Muscle layer of duodenum (tissue), 2 donors: ENCODE measurements around the gene FCAR.
"Not testable (repeated sequence)": the region's sequence is repeated elsewhere in the genome, so short reads cannot be mapped to it uniquely, and the experiment has no call there.

Experiments used
- H3K27ac ChIP-seq: one replicate; pipeline ENCODE4 v1.7.0; 2013; ENCODE audit warnings: mild to moderate bottlenecking, low read length
- H3K27me3 ChIP-seq: one replicate; pipeline ENCODE4 v1.7.0; 2013; ENCODE audit warnings: low read depth, mild to moderate bottlenecking, control low read depth, low read length
- H3K36me3 ChIP-seq, 2 donors: one replicate each; pipeline ENCODE4 v1.7.0; 2013; ENCODE audit warnings: low read length in 2 of 2, control low read depth in 1 of 2, mild to moderate bottlenecking in 1 of 2; ENCODE audit not compliant: insufficient read depth in 2 of 2, control insufficient read depth in 1 of 2
- H3K4me1 ChIP-seq, 2 donors: one replicate each; pipeline ENCODE4 v1.7.0; 2013; ENCODE audit warnings: low read length in 2 of 2, mild to moderate bottlenecking in 2 of 2, control low read depth in 1 of 2, moderate library complexity in 1 of 2; ENCODE audit not compliant: insufficient read depth in 2 of 2, control insufficient read depth in 1 of 2
- H3K4me3 ChIP-seq, 2 donors: one replicate each; pipeline ENCODE4 v1.7.0; 2013; ENCODE audit warnings: low read length in 2 of 2, low read depth in 1 of 2, mild to moderate bottlenecking in 1 of 2
- H3K9me3 ChIP-seq, 2 donors: one replicate each; pipeline ENCODE4 v1.7.0; 2013; ENCODE audit warnings: low read length in 2 of 2, control low read depth in 1 of 2, mild to moderate bottlenecking in 1 of 2; ENCODE audit not compliant: control insufficient read depth in 1 of 2
- donor health status: healthy.

Gene FCAR

DNA sequence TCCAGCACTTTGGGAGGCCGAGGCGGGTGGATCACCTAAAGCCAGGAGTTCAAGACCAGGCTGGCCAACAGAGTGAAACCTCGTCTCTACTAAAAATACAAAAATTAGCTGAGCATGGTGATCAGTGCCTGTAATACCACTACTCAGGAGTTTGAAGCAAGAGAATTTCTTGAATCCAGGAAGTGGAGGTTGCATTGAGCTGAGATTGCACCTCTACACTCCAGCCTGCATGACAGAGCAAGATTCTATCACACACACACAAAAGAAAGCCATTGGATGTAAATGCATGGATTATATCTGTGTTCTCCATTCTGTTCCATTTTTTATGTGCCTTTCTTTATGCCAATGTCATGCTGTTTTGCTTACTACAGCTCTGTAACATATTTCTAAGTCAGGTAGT lies 15.6 kb upstream of the FCAR start:
- not testable (repeated sequence) for H3K4me3 ChIP-seq, H3K27ac ChIP-seq, H3K4me1 ChIP-seq, H3K9me3 ChIP-seq, H3K36me3 ChIP-seq, H3K27me3 ChIP-seq

DNA sequence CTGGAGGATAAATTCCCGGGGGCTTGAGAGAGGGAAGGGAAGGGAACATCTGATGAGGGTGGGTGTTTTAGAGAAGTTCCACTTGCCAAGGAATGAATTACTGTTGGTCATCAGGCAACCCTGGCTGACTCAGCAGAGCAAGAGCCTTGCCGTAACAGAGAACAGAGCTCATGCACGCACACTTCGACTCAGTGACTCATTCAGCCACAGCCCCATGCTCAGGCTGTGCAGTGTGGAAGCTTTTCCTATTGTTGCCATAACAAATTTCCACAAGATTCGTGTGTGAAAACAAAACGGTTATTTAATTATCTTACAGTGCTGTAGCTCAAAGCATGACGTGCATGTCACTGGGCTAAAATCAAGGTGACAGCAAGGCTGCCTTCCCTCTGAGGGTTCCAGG lies 14.6 kb upstream of the FCAR start:
- H3K9me3 ChIP-seq, H3K4me3 ChIP-seq, H3K36me3 ChIP-seq, H3K27ac ChIP-seq, H3K4me1 ChIP-seq, H3K27me3 ChIP-seq: not testable (repeated sequence)

DNA sequence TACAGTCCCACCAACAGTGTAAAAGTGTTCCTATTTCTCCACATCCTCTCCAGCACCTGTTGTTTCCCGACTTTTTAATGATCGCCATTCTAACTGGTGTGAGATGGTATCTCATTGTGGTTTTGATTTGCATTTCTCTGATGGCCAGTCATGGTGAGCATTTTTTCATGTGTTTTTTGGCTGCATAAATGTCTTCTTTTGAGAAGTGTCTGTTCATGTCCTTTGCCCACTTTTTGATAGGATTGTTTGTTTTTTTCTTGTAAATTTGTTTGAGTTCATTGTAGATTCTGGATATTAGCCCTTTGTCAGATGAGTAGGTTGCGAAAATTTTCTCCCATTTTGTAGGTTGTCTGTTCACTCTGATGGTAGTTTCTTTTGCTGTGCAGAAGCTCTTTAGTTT lies 10.6 kb upstream of the FCAR start:
- H3K4me1 ChIP-seq, H3K27ac ChIP-seq, H3K4me3 ChIP-seq, H3K36me3 ChIP-seq, H3K9me3 ChIP-seq, H3K27me3 ChIP-seq: not testable (repeated sequence)

DNA sequence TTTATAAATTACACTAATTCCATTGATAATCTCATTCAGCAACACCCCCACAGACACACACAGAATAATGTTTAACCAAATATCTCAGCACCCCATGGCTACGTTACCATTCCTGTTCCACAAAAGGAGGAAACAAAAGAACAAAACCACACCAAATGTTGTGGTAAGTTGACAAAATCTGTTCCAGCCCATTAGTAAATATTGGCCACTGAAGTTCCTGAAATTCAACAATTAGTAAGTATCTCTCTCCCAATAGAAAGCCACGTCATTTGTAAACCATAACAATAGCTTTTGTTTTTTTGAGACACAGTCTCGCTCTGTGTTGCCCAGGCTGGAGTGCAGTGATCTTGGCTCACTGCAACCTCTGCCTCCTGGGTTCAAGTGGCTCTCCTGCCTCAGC lies 2.3 kb upstream of the FCAR start:
- H3K36me3 ChIP-seq = no peaks in the 10 kb centered on the region
- H3K4me3 ChIP-seq = no peak overlapping the region
- H3K27ac ChIP-seq = no peak overlapping the region
- H3K4me1 ChIP-seq = no peaks in the 10 kb centered on the region
- H3K27me3 ChIP-seq = no peaks in the 10 kb centered on the region
- no peaks in the 10 kb centered on the region for H3K9me3 ChIP-seq

DNA sequence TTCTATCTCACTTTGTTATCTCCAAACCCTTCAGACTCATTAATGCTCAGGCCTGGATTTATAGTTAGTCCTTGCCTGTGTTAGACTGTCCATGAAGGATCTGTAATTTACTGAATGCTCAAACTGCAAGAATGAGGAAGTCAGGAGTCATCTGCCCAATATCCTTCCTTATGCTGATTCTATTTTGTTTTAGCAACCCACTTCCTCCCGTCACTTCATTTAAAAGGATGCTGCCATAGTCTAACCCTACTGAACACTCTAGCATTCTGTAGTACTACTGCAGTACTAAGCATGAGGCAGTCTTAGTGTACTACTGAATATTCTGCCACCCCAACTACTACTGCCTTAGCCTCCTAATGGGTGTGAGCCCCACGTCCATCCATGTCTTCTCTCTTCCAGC lies 1.5 kb downstream of the FCAR start:
- Histone ChIP-seq H3K9me3 (peaks cover 0 to 2% of the 10 kb centered on the region in 2 donors), H3K27ac (no peak overlapping the region), H3K4me1 (no peaks in the 10 kb centered on the region), H3K36me3 (no peaks in the 10 kb centered on the region), H3K4me3 (no peak overlapping the region), H3K27me3 (no peaks in the 10 kb centered on the region)

DNA sequence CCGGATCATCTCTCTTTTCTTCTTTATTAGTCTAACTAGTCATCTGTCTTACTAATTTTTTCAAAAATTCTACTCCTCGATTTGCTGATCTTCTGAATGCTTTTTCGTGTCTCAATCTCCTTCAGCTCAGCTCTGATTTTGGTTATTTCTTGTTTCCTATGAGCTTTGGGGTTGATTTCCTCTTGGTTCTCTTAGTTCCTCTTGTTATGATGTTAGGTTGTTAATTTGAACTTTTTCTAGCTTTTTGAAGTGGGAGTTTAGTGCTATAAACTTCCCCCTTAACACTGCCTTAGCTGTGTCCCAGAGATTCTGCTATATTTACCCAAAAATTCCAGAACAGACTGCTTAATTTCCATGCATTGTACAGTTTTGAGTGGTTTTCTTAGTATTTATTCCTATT lies 3.4 kb downstream of the FCAR start:
- no peak overlapping the region for H3K27ac ChIP-seq
- H3K4me3 ChIP-seq = no peak overlapping the region
- peaks cover 0 to 2% of the 10 kb centered on the region in 2 donors for H3K9me3 ChIP-seq
- H3K4me1 ChIP-seq = no peaks in the 10 kb centered on the region
- H3K36me3 ChIP-seq = no peaks in the 10 kb centered on the region
- H3K27me3 ChIP-seq = no peaks in the 10 kb centered on the region

DNA sequence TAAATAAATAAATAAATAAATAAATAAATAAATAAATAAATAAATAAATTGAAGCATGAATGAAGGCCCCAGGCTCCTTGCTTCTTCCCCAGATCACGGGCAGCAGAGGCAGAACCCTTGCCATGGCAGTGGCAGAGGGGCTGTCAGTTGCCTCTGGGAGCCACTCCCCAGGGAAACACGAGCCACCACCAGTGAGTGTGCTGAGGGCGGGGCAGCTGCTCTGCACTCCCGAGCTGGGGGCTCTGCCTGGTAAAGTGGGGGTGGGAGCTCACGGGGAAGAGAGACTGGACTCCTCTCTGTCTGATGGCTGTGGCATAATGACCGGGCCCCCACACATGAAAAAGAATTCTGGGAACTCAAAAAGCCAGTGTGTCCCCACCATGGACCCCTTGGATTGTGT lies 7.8 kb downstream of the FCAR start:
- no peaks in the 10 kb centered on the region for H3K36me3 ChIP-seq
- H3K9me3 ChIP-seq = peaks cover 0 to 1% of the 10 kb centered on the region in 2 donors
- no peak overlapping the region for H3K27ac ChIP-seq
- H3K4me3 ChIP-seq = no peak overlapping the region
- no peaks in the 10 kb centered on the region for H3K27me3 ChIP-seq
- H3K4me1 ChIP-seq = no peaks in the 10 kb centered on the region

DNA sequence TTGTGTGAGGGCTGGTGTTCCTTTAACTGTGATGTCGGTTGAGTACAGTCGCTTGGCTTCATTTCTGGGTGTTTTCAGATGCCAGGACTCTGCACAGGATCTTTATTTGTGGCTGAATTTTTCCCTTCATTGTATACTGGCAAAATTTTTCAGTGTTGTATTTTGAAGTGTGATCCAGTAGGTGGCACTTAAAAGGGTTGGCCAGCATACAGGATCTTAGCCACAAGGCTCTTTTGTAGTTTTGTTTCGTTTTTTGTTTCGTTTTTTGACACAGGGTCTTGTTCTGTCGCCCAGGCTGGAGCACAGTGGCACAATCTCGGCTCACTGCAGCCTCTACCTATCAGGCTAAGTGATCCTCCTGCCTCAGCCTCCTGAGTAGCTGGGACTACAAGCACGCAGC lies 8.7 kb downstream of the FCAR start:
- no peaks in the 10 kb centered on the region for H3K9me3 ChIP-seq
- H3K4me1 ChIP-seq = no peaks in the 10 kb centered on the region
- no peaks in the 10 kb centered on the region for H3K27me3 ChIP-seq
- H3K4me3 ChIP-seq = no peak overlapping the region
- no peaks in the 10 kb centered on the region for H3K36me3 ChIP-seq
- H3K27ac ChIP-seq = no peak overlapping the region

DNA sequence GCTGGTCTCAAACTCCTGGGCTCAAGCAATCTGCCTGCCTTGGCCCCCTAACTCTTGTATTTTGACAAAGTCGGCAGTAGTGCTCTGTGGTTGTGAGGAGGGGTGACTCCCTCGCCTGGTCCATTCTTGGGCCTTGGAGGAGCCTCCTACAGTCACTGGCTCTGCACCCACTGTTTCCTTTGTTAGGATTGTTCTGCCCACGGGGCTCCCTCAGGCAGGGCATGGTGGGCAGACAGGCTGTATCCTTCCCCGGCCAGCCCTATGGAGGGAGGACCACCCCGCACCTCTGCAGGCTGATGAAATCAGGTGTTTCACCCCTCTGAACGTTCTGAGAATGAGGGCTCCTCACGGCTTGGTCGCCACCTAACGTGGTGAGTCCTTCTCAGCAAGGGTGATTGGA lies 9.2 kb downstream of the FCAR start:
- Histone ChIP-seq H3K36me3 (no peaks in the 10 kb centered on the region), H3K27me3 (no peaks in the 10 kb centered on the region)

DNA sequence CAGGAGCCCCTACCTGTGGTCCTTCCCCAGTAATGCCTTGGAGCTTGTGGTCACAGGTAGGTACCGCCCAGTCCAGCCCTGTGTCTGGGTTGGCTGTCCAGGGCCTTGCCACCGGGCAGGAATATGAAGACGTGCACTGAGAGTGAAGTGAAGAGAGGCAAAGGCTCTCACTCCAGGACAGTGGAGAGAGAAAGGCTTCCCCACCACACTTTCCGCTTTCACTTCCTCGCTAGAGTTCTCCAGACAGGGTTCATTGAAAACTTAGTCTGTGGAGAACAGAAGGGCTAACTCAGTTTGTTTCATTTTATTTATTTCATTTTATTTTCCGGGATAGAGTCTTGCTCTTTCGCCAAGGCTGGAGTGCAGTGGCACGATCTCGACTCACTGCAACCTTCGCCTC lies 14.2 kb downstream of the FCAR start:
- Histone ChIP-seq H3K9me3 (no peaks in the 10 kb centered on the region), H3K4me1 (no peaks in the 10 kb centered on the region), H3K4me3 (no peak overlapping the region), H3K27me3 (no peaks in the 10 kb centered on the region), H3K36me3 (no peaks in the 10 kb centered on the region), H3K27ac (no peak overlapping the region)

More for the DNA sequence above, 9.2 kb downstream of the FCAR start:
- Histone ChIP-seq H3K4me3 (no peak overlapping the region), H3K27ac (no peak overlapping the region), H3K9me3 (no peaks in the 10 kb centered on the region), H3K4me1 (no peaks in the 10 kb centered on the region)

DNA sequence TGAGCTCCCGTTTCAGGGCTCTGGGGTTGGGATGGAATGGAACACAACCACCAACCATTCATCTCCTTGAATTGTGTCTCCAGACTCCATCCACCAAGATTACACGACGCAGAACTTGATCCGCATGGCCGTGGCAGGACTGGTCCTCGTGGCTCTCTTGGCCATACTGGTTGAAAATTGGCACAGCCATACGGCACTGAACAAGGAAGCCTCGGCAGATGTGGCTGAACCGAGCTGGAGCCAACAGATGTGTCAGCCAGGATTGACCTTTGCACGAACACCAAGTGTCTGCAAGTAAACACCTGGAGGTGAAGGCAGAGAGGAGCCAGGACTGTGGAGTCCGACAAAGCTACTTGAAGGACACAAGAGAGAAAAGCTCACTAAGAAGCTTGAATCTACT lies 15.5 kb downstream of the FCAR start:
- Histone ChIP-seq H3K27me3 (no peaks in the 10 kb centered on the region), H3K27ac (no peak overlapping the region), H3K4me3 (no peak overlapping the region), H3K4me1 (no peaks in the 10 kb centered on the region), H3K36me3 (no peaks in the 10 kb centered on the region), H3K9me3 (no peaks in the 10 kb centered on the region)

DNA sequence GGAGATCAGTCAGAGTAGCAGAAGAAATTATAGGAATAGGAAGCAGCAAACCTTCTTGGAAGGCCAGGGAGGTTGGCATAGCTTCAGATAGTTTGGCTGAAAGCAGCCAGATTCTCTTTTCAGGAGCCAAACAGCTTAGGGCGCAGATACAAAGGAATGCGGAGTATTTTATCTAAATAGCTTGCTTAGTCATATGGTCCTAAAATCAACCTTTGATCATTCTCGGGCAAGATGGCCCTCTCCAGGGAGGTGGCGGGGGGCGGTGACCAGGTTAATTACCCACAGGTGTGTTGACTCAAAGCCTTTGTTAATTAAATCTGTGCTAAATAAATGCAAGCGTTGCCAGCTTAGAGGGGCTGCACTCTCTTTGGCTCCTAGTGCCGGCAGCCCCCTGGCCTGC lies 19.4 kb downstream of the FCAR start:
- no peaks in the 10 kb centered on the region for H3K27me3 ChIP-seq
- no peaks in the 10 kb centered on the region for H3K36me3 ChIP-seq
- no peak overlapping the region for H3K4me3 ChIP-seq
- no peaks in the 10 kb centered on the region for H3K9me3 ChIP-seq
- H3K27ac ChIP-seq = no peak overlapping the region
- H3K4me1 ChIP-seq = no peaks in the 10 kb centered on the region
